RWPE2 (cell line): ENCODE data around the gene TJAP1.

Source experiments
- ATAC-seq: fragments of 200-7000 bp; cut with Tn5 transposase; 3 replicates; pipeline ENCODE4 v1.9.1; 2021; ENCODE audit warnings: low read depth
- DNase-seq: peaks from one replicate; pipeline ENCODE4 v3.0.0-alpha.2; 2020; ENCODE audit warnings: low spot score
- H3K27ac ChIP-seq: fragments of 450-650 bp; 2 replicates; pipeline ENCODE4 v1.5.1; 2017; ENCODE audit warnings: mild to moderate bottlenecking; ENCODE audit not compliant: poor library complexity, severe bottlenecking
- H3K27me3 ChIP-seq: fragments of 250-450 bp; sonication (Bioruptor Pico); 2 replicates; pipeline ENCODE4 v1.5.1; 2021; ENCODE audit warnings: mild to moderate bottlenecking, moderate library complexity; ENCODE audit not compliant: insufficient read depth, poor library complexity, severe bottlenecking
- H3K36me3 ChIP-seq: fragments of 250-450 bp; sonication (Bioruptor Pico); 2 replicates; pipeline ENCODE4 v1.5.1; 2020; ENCODE audit warnings: low read depth, mild to moderate bottlenecking, moderate library complexity
- H3K4me1 ChIP-seq: fragments of 250-450 bp; sonication (Bioruptor Pico); 2 replicates; pipeline ENCODE4 v1.5.1; 2021; ENCODE audit warnings: mild to moderate bottlenecking, moderate library complexity; ENCODE audit not compliant: insufficient read depth, poor library complexity, severe bottlenecking
- H3K4me3 ChIP-seq: fragments of 250-450 bp; sonication (Bioruptor Pico); 2 replicates; pipeline ENCODE4 v1.5.1; 2021; ENCODE audit warnings: mild to moderate bottlenecking, moderate library complexity; ENCODE audit not compliant: severe bottlenecking
- H3K9me3 ChIP-seq: fragments of 250-450 bp; sonication (Bioruptor Pico); 2 replicates; pipeline ENCODE4 v1.5.1; 2021; ENCODE audit warnings: mild to moderate bottlenecking, moderate library complexity; ENCODE audit not compliant: severe bottlenecking
- CTCF ChIP-seq: fragments of 450-650 bp; IDR thresholded peaks from one replicate; pipeline ENCODE4 v1.5.1; 2017; ENCODE audit warnings: mild to moderate bottlenecking, moderate library complexity; ENCODE audit not compliant: poor library complexity, severe bottlenecking

TJAP1 gene

DNA sequence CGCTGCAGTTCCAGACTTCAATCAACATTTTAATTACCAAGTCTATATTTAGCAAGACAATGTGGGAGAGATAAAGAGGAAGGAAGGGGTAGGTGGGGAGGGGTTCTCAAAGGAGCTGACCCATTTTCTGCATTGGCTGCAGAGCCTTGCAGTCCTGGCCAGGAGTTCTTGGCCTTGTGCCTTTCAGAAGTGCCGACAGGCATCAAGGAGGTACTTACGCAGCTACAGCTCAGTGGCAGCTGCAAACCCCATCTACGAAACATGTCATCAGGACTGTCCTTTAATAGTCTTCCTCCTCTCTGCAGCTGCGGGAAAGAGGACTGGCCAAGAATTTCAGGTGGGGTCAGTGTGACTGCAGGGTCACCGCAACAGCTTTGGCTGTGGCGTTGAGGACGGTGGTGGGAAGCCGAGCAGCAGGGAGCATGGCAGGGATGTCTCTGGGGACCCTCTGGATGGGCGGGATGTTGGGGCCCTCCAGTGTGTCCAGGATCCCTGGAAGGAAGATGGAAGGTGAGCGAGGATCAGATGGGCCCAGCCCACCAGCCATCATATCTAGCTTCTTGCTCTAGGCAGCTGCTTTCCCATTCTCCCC lies 34.5 kb downstream of the TJAP1 start:
- Histone ChIP-seq H3K4me3 (no peak overlapping the region), H3K9me3 (no peaks in the 10 kb centered on the region), H3K27ac (no peak overlapping the region), H3K36me3 (peaks cover 26% of the 10 kb centered on the region), H3K4me1 (no peaks in the 10 kb centered on the region), H3K27me3 (no peaks in the 10 kb centered on the region)
- TF ChIP-seq CTCF: no peak
- ATAC-seq (no peak), DNase-seq (no peak)

DNA sequence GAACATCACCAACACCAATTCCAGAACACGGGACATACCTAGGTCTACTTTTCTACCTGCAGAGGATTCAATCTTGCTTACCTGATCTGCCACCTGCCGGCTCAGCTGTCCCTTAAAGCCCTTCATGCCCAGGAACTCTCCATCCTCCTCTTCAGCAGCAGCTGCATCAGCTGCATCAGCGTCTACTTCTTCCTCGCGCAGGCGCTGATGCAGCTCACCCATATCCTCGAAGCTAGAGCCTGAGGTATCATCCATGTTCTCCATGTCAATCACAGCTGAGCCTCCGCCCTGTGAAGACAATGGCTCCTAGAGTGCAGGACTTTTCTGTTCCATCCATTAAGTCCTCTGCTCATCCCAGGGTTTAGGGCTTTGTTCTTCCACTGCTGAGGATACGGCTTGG lies 38.4 kb downstream of the TJAP1 start:
- Histone ChIP-seq H3K4me3 (peak overlapping the region; percentile 79), H3K36me3 (peaks cover 48% of the 10 kb centered on the region), H3K9me3 (no peaks in the 10 kb centered on the region), H3K4me1 (no peaks in the 10 kb centered on the region), H3K27me3 (no peaks in the 10 kb centered on the region), H3K27ac (peak overlapping the region; percentile 43)
- no peak for ATAC-seq
- no peak for DNase-seq
- TF ChIP-seq CTCF: no peak

- Histone ChIP-seq H3K4me1 (no peaks in the 10 kb centered on the region), H3K27ac (peak overlapping the region; percentile 43), H3K9me3 (no peaks in the 10 kb centered on the region), H3K36me3 (peaks cover 53% of the 10 kb centered on the region), H3K4me3 (peak overlapping the region; percentile 79), H3K27me3 (no peaks in the 10 kb centered on the region)
- DNase-seq (no peak), ATAC-seq (peak; percentile 40)
- no peak for TF ChIP-seq CTCF
Observed at GRCh38 chr6:43516367-43516696, 39.0 kb downstream of the TJAP1 start.

DNA sequence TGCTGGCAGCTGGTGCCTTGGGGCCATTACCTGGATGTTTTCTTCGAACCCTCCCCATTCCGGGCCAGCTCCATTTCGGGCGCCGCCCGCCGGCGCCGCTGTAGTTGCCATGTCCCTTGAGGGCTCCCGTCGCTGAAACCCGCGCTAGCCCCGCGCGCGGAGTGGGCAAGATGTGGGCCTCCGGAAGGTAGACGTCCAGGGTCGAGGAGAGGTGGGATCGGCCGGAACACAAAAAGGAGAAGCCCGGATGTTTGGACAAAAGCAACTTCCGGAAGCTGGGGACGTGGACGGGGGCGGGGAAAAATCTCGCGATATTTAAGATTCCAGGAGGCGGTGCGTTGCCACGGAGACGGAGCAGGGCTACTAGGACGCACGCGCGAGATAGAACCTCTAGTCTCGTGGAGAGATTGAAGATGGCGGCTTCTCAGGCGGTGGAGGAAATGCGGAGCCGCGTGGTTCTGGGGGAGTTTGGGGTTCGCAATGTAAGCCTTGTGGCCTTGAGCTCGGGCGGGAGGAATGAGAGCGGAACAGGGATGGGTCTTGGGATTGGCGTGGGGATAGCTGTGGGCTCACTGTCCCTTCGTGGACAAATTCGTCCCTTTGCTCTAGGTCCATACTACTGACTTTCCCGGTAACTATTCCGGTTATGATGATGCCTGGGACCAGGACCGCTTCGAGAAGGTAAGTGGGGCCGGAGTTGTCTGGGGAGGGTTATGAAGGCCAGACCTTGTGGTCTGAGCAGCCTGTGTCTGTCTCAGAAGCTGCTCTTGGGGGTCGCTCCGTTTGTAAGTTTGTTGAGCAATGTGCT lies 39.5 kb downstream of the TJAP1 start, which contains the start of the genes POLR1C and YIPF3:
POLR1C (plus strand) TSS at position 393 of the 808 bp plus-strand sequence; CDS start at position 414, 21 bp downstream.
YIPF3 (minus strand) TSS at position 230 of the 808 bp plus-strand sequence; CDS start at position 111, 119 bp downstream.
- Histone ChIP-seq H3K27me3 (no peaks in the 10 kb centered on the region), H3K4me1 (no peaks in the 10 kb centered on the region), H3K27ac (peak within 1 kb of the TSS; percentile 43), H3K4me3 (peak within 1 kb of the TSS; percentile 79), H3K9me3 (no peaks in the 10 kb centered on the region), H3K36me3 (peaks cover 59% of the 10 kb centered on the region)
- TF ChIP-seq CTCF: no peak
- peak; percentile 96 for DNase-seq
- ATAC-seq: peak; percentile 86
